ENCODE results near the gene SH3RF2.
"Not testable (repeated sequence)": the region's sequence is repeated elsewhere in the genome, so short reads cannot be mapped to it uniquely, and the experiment has no call there.

SH3RF2 gene

GRCh38 chr5:146098047-146098446 lies 161.7 kb downstream of the SH3RF2 start:
- DNase-seq = no peak

- DNase-seq = no peak
Observed at GRCh38 chr5:146101646-146102045, 165.3 kb downstream of the SH3RF2 start.

DNA sequence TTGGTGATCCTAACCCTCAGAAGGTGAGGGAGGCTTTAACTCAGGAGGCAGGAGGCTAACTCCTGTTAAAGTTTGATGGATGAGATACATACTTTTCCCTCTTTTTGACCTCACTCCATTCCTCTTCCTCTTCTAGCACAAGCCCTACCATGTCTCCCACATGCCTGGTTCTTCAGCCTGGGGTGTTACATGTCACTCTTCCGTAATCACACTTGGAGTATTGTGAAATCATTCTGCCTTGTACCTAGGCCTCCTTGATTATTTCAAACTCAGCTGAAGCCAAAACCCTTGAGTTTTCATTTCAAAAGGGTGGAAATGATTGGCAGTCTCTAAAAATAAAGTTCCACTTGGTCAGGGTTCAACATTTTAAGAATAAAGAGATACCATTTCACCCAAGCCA lies 167.2 kb downstream of the SH3RF2 start:
- no peak for DNase-seq

DNA sequence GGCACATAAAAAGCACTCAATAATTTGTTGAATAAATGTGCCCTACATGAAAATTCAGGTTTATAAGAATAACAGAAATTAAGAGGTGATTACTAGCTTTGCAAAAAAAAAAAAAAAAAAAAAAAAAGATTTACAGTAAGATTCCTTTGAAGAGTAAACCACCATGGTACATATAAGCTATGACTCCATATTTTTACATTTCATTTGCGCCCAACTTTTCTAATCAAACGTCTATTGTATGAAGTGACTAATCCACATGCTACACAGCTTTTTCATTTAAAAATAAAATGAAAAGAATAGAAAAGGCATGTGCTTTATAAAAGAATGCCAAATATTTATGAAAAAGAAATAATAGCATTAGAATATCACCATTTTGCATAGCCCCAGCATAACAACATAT lies 169.1 kb downstream of the SH3RF2 start, which contains the start of gene PLAC8L1:
Gene PLAC8L1, minus strand, starts transcription at position 101 of the 400 bp plus-strand sequence. CDS start 1,266 bp downstream, outside the sequence.
- DNase-seq = no peak

DNA sequence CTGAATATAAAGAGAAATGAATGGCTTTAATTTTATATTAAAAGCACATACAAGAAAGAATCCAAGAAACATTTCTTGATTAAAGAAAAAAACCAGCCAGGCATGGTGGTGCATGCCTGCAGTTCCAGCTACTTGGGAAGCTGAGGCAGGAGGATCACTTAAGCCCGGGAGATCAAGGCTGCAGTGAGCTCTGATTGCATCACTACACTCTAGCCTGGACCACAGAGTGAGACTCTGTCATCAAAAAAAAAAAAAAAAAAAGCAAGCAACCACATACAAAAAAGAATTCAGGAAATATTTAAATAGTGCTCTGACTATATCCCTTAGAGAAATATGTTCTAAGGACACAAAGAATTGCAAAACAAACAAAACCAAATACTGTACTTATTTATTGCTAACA lies 171.5 kb downstream of the SH3RF2 start:
- DNase-seq = no peak

DNA sequence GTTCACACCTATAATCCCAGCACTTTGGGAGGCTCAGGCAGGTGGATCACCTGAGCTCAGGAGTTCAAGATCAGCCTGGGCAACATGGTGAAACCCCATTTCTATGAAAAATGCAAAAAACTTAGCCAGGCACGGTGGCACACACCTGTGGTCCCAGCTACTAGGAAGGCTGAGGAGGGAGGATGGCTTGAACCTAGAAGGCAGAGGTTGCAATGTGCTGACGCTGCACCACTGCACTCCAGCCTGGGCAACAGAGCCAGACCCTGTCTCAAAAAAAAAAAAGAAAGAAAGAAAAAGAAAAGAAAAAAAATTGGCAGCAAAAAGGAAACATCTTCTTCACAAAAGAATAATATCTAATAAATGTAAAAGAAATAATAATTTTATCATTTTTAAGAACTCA lies 172.5 kb downstream of the SH3RF2 start:
- not testable (repeated sequence) for DNase-seq

DNA sequence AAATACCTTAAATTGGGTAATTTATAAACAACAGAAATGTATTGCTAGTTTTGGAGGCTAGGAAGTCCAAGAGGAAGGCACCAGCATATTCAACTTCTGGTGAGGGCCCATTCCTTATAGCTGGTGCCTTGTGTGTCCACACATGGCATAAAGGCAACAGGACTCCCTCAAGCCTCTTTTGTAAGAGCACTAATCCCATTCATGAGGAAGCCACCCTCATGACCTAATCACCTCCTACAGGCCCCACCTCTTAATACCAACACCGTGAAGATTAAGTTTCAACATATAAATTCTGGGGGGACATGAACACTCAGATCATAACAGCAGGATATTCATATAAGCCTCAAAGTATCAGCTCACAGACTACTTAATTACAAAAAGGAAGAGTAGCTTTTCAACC lies 173.0 kb downstream of the SH3RF2 start:
- DNase-seq = no peak

DNA sequence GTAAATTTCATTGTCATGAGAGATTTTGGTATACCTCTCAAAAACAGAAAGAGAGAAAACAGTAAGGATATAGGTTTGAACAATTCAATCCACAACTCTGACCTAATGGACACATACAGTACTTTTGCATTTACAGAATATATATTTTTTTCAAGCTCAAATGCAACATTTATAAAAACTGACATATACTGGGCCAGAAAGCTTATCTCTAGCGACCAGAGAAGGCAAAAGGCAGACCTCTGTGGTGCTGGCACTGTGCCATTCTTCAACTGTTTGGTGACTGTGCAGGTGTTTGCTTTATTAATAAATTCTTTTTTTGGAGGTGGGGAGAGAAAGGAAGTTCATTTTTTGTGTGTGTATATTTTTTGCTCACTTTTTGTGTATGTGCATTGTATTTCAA lies 175.0 kb downstream of the SH3RF2 start:
- no peak for DNase-seq

GRCh38 chr5:146112476-146112875 lies 176.1 kb downstream of the SH3RF2 start:
- no peak for DNase-seq

Data from stimulated activated CD4-positive, alpha-beta T cell treated with anti-CD3 and anti-CD28 coated beads, Interleukin-12 subunit alpha, Interleukin-12 subunit beta, amount 100 ng/mL, for 4 hours (primary cell).